Mesenchymal stem cell (in vitro differentiated cells and primary cell): Measurements from ENCODE around the gene PRAC1.

Source experiments
- DNase-seq: peaks from one replicate; pipeline ENCODE4 v3.0.0-alpha.2; 2013
- H2AFZ ChIP-seq: one replicate; pipeline ENCODE4 v1.6.1; 2013; ENCODE audit warnings: low read depth, mild to moderate bottlenecking, control low read depth, inconsistent platforms, low read length, moderate library complexity
- H2AK5ac ChIP-seq: 2 replicates; pipeline ENCODE4 v1.6.1; 2013; ENCODE audit warnings: low read length, moderate library complexity, mild to moderate bottlenecking, inconsistent platforms; ENCODE audit not compliant: severe bottlenecking
- H2BK120ac ChIP-seq: one replicate; pipeline ENCODE4 v1.6.1; 2013; ENCODE audit warnings: low read depth, mild to moderate bottlenecking, inconsistent platforms, low read length, moderate library complexity
- H2BK12ac ChIP-seq, 2 experiments: one replicate each; pipeline ENCODE4 v1.6.1; 2013; ENCODE audit warnings: inconsistent platforms in 2 of 2, low read length in 2 of 2, mild to moderate bottlenecking in 2 of 2, moderate library complexity in 2 of 2, control low read depth in 1 of 2
- H2BK15ac ChIP-seq: one replicate; pipeline ENCODE4 v1.6.1; 2013; ENCODE audit warnings: mild to moderate bottlenecking, low read depth, inconsistent platforms; ENCODE audit not compliant: poor library complexity, severe bottlenecking
- H2BK5ac ChIP-seq: 2 replicates; pipeline ENCODE4 v1.6.1; 2013; ENCODE audit warnings: low read depth, mild to moderate bottlenecking, low read length, control low read depth, inconsistent platforms; ENCODE audit not compliant: poor library complexity, severe bottlenecking
- H3K14ac ChIP-seq, 2 experiments: one replicate each; pipeline ENCODE4 v1.6.1; 2013; ENCODE audit warnings: inconsistent platforms in 2 of 2, low read length in 2 of 2, control low read depth in 1 of 2, mild to moderate bottlenecking in 1 of 2, moderate library complexity in 1 of 2
- H3K18ac ChIP-seq, 2 experiments: one replicate each; pipeline ENCODE4 v1.6.1; 2013; ENCODE audit warnings: inconsistent platforms in 2 of 2, low read length in 2 of 2, control low read depth in 1 of 2, low read depth in 1 of 2, mild to moderate bottlenecking in 1 of 2
- H3K23ac ChIP-seq, 2 experiments: one replicate each; pipeline ENCODE4 v1.6.1; 2013; ENCODE audit warnings: inconsistent platforms in 2 of 2, low read length in 2 of 2, mild to moderate bottlenecking in 2 of 2, moderate library complexity in 2 of 2, control low read depth in 1 of 2
- H3K27ac ChIP-seq: 2 replicates; pipeline ENCODE4 v1.5.1; 2013; ENCODE audit warnings: mild to moderate bottlenecking, moderate library complexity, low read length, control low read depth, inconsistent platforms; ENCODE audit not compliant: poor library complexity, severe bottlenecking
- H3K27me3 ChIP-seq, 2 experiments: 2 replicates each; pipeline versions ENCODE4 v1.6.1 to v1.7.0; 2013; ENCODE audit warnings: low read length in 2 of 2, mild to moderate bottlenecking in 2 of 2, moderate library complexity in 2 of 2, control low read depth in 1 of 2, inconsistent platforms in 1 of 2; ENCODE audit not compliant: control insufficient read depth in 1 of 2, insufficient read depth in 1 of 2
- H3K36me3 ChIP-seq, 2 experiments: 2 replicates each; pipeline versions ENCODE4 v1.6.1 to v1.7.0; 2013; ENCODE audit warnings: low read length in 2 of 2, control low read depth in 1 of 2, inconsistent platforms in 1 of 2, low read depth in 1 of 2, mild to moderate bottlenecking in 1 of 2; ENCODE audit not compliant: insufficient read depth in 2 of 2, control insufficient read depth in 1 of 2
- H3K4ac ChIP-seq, 2 experiments: one replicate each; pipeline ENCODE4 v1.6.1; 2013; ENCODE audit warnings: inconsistent platforms in 2 of 2, low read length in 2 of 2, mild to moderate bottlenecking in 2 of 2, moderate library complexity in 2 of 2, control low read depth in 1 of 2, low read depth in 1 of 2
- H3K4me1 ChIP-seq: 2 replicates; pipeline ENCODE4 v1.6.1; 2013; ENCODE audit warnings: low read depth, low read length, control low read depth; ENCODE audit not compliant: control insufficient read depth, insufficient read depth
- H3K4me2 ChIP-seq: 2 replicates; pipeline ENCODE4 v1.6.1; 2013; ENCODE audit warnings: low read length, mild to moderate bottlenecking, inconsistent platforms; ENCODE audit not compliant: poor library complexity, severe bottlenecking
- H3K4me3 ChIP-seq, 2 experiments: 2 replicates each; pipeline versions ENCODE4 v1.5.1 to v1.7.0; 2013; ENCODE audit warnings: low read length in 2 of 2, mild to moderate bottlenecking in 2 of 2, control low read depth in 1 of 2, low read depth in 1 of 2; ENCODE audit not compliant: insufficient read depth in 1 of 2
- H3K79me1 ChIP-seq: replicated peaks from 2 replicates; pipeline ENCODE4 v1.6.1; 2013; ENCODE audit warnings: mild to moderate bottlenecking, control low read depth, low read length, inconsistent platforms; ENCODE audit not compliant: poor library complexity, severe bottlenecking
- H3K9ac ChIP-seq: 2 replicates; pipeline ENCODE4 v1.7.0; 2013; ENCODE audit warnings: mild to moderate bottlenecking, low read length, moderate library complexity
- H3K9me3 ChIP-seq: 2 replicates; pipeline ENCODE4 v1.7.0; 2013; ENCODE audit warnings: mild to moderate bottlenecking, low read length; ENCODE audit not compliant: control insufficient read depth
- H4K8ac ChIP-seq: one replicate; pipeline ENCODE4 v1.6.1; 2013; ENCODE audit warnings: inconsistent platforms, mild to moderate bottlenecking, low read length, moderate library complexity
- H4K91ac ChIP-seq: one replicate; pipeline ENCODE4 v1.6.1; 2013; ENCODE audit warnings: mild to moderate bottlenecking, low read length, inconsistent platforms
- WGBS: methylation state at CpG from one replicate; pipeline ENCODE4 v1.1.7; 2013; ENCODE audit warnings: mixed read lengths; 5-methylcytosine and 5-hydroxymethylcytosine counted together

PRAC1 gene

GRCh38 chr17:48733632-48734328, 11.5 kb upstream of the PRAC1 start:
- H3K79me1 ChIP-seq: no peaks in the 10 kb centered on the region
- H4K91ac ChIP-seq: no peak overlapping the region
- H3K27me3 ChIP-seq: peaks cover 97 to 98% of the 10 kb centered on the region in 2 experiments
- no peak overlapping the region for H3K18ac ChIP-seq
- no peak overlapping the region for H2BK12ac ChIP-seq
- H3K14ac ChIP-seq: no peak overlapping the region
- no peaks in the 10 kb centered on the region for H3K36me3 ChIP-seq
- H2BK15ac ChIP-seq: no peak overlapping the region
- H2AK5ac ChIP-seq: no peak overlapping the region
- peak overlapping the region; percentile 30 for H3K4me2 ChIP-seq
- H3K4ac ChIP-seq: no peak overlapping the region
- H2AFZ ChIP-seq: no peak overlapping the region
- no peak overlapping the region for H3K23ac ChIP-seq
- DNase-seq: no peak
- H3K4me3 ChIP-seq: no peak overlapping the region
- H2BK120ac ChIP-seq: no peak overlapping the region
- no peak overlapping the region for H2BK5ac ChIP-seq
- H3K27ac ChIP-seq: no peak overlapping the region
- no peak overlapping the region for H3K9ac ChIP-seq
- no peak overlapping the region for H4K8ac ChIP-seq
- H3K4me1 ChIP-seq: peaks cover 3% of the 10 kb centered on the region
- WGBS: 11% methylated on average over 22 of the region's 22 CpGs
- H3K9me3 ChIP-seq: no peaks in the 10 kb centered on the region

- Histone ChIP-seq H3K23ac (no peak overlapping the region), H3K4me3 (no peak overlapping the region), H3K36me3 (no peaks in the 10 kb centered on the region), H3K27me3 (peaks cover 97 to 98% of the 10 kb centered on the region in 2 experiments), H3K4me1 (peaks cover 9% of the 10 kb centered on the region), H2BK120ac (no peak overlapping the region), H4K91ac (no peak overlapping the region), H3K9ac (no peak overlapping the region), H2BK5ac (no peak overlapping the region), H4K8ac (no peak overlapping the region), H2AFZ (no peak overlapping the region), H3K18ac (no peak overlapping the region), H3K4ac (no peak overlapping the region), H3K27ac (no peak overlapping the region), H3K9me3 (no peaks in the 10 kb centered on the region), H2AK5ac (no peak overlapping the region), H3K79me1 (no peaks in the 10 kb centered on the region), H2BK15ac (no peak overlapping the region), H2BK12ac (no peak overlapping the region), H3K4me2 (peak overlapping the region; percentile 30), H3K14ac (no peak overlapping the region)
- 5% methylated on average over 46 of the region's 50 CpGs for WGBS
- DNase-seq: no peak
Observed at GRCh38 chr17:48732688-48733629, 10.6 kb upstream of the PRAC1 start.

- Histone ChIP-seq H4K8ac (no peak overlapping the region), H3K4me2 (no peak overlapping the region), H3K23ac (no peak overlapping the region), H2BK12ac (no peak overlapping the region), H2BK5ac (no peak overlapping the region), H3K9me3 (no peaks in the 10 kb centered on the region), H3K27ac (no peak overlapping the region), H3K4me1 (peaks cover 11% of the 10 kb centered on the region), H3K18ac (no peak overlapping the region), H3K4me3 (no peak overlapping the region), H3K14ac (no peak overlapping the region), H3K4ac (no peak overlapping the region), H2AFZ (no peak overlapping the region), H2AK5ac (no peak overlapping the region), H3K9ac (no peak overlapping the region), H3K27me3 (peaks cover 97 to 98% of the 10 kb centered on the region in 2 experiments), H2BK120ac (no peak overlapping the region), H4K91ac (no peak overlapping the region), H3K36me3 (peaks cover 0 to 3% of the 10 kb centered on the region in 2 experiments), H2BK15ac (no peak overlapping the region), H3K79me1 (no peaks in the 10 kb centered on the region)
- DNase-seq: no peak
Observed at GRCh38 chr17:48731355-48731754, 9.0 kb upstream of the PRAC1 start.

- 50% methylated on average over 1 of the region's 3 CpGs for WGBS
- H3K23ac ChIP-seq: no peak overlapping the region
- H3K36me3 ChIP-seq: peaks cover 0 to 3% of the 10 kb centered on the region in 2 experiments
- H3K4ac ChIP-seq: no peak overlapping the region
- H2BK120ac ChIP-seq: no peak overlapping the region
- no peak overlapping the region for H3K27ac ChIP-seq
- H2BK5ac ChIP-seq: no peak overlapping the region
- no peak for DNase-seq
- H4K8ac ChIP-seq: no peak overlapping the region
- no peak overlapping the region for H2BK15ac ChIP-seq
- no peak overlapping the region for H3K4me2 ChIP-seq
- H3K27me3 ChIP-seq: peaks cover 97 to 98% of the 10 kb centered on the region in 2 experiments
- no peaks in the 10 kb centered on the region for H3K9me3 ChIP-seq
- no peak overlapping the region for H2BK12ac ChIP-seq
- H3K4me3 ChIP-seq: no peak overlapping the region
- H3K18ac ChIP-seq: peak overlapping the region in 1 of 2 experiments; percentile 11
- no peaks in the 10 kb centered on the region for H3K79me1 ChIP-seq
- H2AFZ ChIP-seq: no peak overlapping the region
- no peak overlapping the region for H3K14ac ChIP-seq
- H3K9ac ChIP-seq: no peak overlapping the region
- no peak overlapping the region for H4K91ac ChIP-seq
- peaks cover 14% of the 10 kb centered on the region for H3K4me1 ChIP-seq
- H2AK5ac ChIP-seq: no peak overlapping the region
Observed at GRCh38 chr17:48730240-48730550, 7.9 kb upstream of the PRAC1 start.
